ENCODE results near the gene CEP78.
A peak's percentile ranks its signal among the peaks of the same experiment; 100 is the strongest.
"Not testable (repeated sequence)": the region's sequence is repeated elsewhere in the genome, so short reads cannot be mapped to it uniquely, and the experiment has no call there.

Gene CEP78

DNA sequence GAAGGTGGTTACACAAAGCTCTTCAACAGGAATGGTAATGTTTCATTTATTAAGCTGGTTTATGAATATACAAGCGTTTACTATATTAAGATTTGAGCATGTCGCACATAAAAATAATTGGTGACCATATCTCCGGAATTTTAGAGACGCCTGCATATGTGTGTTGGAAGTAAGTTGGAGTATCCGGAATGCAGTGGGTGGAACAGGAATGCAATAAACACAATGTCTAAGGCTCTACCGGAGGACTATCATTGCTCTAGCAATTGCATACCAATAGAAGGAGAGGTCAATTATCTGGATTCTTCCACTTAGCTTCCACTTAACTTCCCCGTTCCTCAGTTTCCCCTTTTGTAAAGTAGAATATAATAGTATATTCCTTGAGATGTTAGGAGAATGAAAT is 1.1 kb upstream of the CEP78 start:
- DNase-seq (ENCODE audit: low spot score), result peak; percentile 56

DNA sequence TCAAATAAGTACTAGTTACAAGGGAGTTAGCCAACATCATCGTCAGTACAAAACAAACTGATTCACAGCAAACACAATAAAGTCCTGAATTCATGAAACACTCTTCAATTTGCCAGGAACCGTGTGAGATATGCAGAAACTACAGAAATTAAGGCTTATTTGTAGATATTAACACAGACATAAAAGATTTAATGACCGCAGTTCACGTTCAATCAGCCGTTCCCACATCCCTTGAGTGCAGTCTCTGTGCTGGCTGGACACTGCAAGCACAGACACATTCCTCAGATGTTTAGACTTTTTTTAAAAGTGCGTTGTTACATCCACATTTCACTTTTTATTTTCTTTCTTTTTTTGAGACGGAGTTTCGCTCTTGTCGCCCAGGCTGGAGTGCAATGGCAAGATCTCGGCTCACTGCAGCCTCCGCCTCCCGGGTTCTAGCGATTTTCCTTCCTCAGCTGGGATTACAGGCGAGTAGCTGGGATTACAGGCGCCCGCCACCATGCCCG is 566 bp upstream of the CEP78 start:
- peak; percentile 61 for DNase-seq (ENCODE audit: low spot score)

DNA sequence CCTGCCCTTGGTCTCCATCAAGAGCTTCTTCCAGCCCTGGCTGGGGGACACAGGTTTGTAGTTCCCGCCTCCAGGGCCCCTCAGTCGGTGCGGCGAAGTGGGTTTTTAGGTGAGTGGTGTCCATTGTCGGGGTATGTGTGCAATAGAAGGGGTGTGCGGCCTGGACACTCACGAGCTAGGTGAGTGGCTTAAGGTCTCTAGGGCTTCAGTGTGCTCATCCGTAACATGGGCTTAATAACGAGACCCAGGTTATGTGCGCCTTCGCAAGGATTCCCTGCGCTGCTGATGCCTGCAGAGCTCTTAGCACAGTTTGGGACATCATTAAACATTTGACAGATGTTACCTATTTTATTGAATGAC is 656 bp downstream of the CEP78 start:
- DNase-seq (ENCODE audit: low spot score), result peak; percentile 43

DNA sequence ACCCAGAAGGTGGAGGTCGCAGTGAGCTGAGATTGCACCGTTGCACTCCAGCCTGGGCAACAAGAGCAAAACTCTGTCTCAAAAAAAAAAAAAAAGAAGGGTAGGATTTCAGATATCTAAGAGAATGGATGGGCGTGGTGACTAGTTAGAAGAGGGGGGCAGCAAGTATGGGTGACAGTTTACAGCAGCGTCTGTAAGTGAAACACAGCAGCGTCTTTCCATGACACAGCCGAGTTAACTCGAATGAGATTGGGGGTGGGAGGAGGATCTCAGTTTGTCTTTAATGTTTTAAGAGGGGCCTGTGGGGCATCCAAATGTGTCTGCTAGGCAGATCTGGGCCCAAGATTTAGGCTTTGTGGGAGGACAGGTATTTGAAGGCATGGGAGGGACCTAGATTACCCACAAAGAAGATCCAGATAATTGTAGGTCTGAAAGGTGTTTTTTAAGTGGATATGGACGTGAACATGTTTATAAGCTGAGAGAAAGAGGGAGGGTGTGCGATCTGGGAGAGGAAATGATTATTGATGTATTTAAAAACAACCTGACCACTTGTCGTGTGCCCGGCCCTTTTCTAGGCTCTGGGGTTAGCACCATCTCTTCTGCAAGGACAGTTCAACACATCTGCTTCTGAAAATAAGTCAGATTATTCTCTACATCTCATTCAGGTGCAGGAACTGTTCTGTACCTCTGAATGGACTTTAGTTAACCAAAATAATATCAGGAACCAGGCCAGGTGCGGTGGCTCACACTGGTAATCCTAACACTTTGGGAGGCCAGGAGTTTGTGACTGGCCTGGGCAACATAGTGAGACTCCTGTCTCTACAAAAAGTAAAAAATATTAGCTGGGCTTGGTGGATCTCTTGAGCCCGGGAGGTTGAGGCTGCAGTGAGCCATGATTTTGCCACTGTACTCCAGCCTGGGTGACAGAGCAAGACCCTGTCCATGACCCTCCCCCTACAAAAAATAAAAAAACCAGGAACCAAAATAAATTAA is 2.5 kb downstream of the CEP78 start:
- DNase-seq (ENCODE audit: low spot score), result no peak

DNA sequence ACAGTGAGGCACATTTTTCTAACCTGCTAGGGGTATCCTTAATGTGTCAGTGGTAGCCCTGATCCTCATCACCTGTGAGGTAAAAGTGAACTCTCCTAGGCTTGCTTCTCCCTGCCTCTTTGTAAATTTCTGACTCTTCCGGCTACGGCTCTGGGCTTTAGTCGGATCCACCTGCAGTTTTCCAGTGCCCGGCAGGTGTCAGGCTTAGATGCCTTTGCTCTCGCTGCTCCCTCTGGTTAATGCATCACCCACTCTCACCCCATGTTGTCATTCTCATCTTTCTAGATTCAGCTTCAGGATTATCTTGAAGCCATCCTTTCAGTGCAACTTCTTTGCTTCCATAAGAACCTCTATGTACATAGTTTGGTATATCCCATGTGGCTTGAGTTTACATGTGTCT is 3.6 kb downstream of the CEP78 start:
- no peak for DNase-seq (ENCODE audit: low spot score)

DNA sequence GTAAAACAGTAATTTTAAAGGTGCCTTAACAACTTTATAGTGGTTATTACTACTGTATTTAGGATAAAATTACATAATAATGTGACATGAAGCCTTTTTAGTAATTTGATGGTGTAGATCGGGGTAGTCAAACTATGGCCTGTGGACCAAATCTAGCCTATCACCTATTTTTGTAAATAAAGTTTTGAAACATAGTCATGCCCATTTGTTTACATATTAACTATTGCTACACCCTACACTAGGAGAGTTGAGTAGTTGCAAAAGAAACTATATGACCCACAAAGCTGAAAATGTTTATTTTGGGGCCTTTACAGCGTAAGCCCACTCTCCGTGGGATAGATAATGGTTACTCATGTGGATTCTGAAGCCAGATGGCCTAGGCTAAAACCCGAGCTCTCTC is 6.2 kb downstream of the CEP78 start:
- DNase-seq (ENCODE audit: low spot score), result no peak

DNA sequence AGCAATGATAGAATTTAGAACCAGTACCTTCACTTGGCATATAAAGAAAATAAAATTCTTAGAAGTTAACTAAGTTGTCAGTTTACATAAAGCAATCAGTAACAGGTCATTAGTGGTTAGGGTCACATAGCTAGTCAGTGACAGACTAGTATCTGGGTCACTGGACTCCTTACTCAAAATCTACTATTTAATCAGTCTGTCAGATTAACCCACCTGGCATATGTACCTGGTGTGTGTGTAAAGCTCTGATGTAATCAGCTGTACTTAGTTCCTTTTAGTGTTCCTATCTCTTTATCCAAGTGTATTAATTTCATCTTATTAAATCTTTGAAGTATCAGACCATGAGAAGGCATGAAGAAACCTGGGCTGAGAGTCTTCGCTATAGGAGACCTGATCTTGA is 7.3 kb downstream of the CEP78 start:
- DNase-seq (ENCODE audit: low spot score), result no peak

DNA sequence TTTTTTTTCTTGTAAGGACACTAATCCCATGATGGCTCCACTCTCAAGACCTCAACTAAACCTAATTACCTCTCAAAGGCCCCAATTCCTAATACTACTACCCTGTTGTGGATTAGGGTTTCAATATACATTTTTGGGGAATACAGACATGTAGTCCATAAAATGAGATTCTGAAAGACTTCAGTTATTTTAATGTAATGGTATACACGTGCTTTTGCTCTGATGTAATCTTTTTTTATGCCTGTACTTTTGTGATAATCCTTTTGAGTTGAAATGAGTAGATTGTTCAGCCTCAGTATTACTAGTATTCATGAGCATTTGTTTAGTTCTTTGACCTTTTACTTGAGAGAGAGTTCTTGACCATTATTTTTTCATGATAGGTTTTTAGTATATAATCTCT is 9.5 kb downstream of the CEP78 start:
- DNase-seq (ENCODE audit: low spot score), result no peak

DNA sequence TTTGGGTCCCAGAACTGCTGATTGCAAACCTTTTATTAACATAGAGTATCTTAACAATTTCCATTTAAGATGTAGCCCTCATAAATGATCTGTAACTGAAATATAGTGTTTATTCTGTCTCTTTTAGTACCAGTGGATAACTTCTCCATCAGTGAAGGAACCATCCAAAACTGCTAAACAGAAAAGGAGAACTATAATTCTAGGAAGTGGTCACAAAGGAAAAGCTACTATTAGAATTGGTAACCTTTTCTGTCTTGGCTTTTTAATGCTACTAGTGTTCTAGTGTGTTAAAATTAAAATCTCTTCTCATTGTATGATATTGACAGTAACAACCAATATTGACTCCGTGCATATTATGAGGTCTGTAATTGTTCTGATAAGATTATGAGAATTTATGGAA is 12.8 kb downstream of the CEP78 start:
- DNase-seq (ENCODE audit: low spot score), result no peak

DNA sequence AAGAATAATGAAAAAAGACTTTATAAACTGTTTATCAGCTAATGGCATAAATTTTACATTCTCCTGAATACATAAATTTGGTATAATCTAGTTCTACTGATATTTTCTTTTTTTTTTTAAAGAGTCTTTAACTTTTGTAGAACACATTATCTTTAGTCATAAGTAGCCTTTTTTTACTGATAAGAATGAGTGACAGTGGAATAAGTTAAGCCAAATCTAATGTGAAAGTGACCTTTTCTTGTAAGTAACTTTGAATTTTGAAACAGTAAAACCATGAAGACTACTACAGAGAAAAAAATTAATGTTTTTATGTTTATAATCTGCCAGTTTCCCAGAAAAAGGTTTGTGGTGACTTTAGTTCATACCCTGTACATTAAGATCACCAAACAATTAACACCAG is 13.7 kb downstream of the CEP78 start:
- no peak for DNase-seq (ENCODE audit: low spot score)

DNA sequence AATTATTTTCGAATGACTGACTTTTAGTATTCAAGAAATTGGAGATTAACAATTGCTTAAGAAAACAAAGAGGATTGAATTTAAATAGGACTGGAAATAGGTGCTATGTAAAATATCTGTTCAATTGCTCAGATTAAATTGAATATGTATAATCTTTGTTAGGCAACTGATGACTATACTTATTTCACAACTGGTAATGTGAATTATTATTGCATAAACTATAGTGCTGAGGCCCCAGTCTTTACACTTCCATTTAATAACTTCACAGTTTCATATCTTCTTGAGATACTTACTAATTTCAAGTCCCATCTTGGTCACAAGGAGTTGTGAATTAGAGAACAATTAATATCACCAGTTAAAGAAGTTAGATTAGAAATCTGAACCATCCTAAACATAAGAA is 16.7 kb downstream of the CEP78 start:
- no peak for DNase-seq (ENCODE audit: low spot score)

DNA sequence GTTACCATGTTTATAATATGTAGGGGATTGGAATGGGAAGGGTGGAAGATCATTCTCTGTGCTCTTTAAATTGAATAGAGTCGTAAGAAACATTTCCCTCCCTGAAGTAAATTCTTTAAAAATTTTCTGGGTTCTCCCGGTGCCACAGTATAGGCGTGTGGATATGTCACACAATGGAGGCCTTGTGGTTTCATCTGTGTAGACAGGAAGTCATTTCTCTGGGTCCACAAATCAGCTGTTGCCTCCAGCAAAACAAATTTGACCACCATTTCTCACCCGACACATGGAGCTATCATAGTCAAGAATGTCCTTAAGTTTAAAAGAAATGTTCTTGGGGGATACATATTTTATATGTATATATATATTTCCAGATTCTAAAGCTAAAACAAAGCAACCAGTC is 17.4 kb downstream of the CEP78 start:
- DNase-seq (ENCODE audit: low spot score), result no peak

DNA sequence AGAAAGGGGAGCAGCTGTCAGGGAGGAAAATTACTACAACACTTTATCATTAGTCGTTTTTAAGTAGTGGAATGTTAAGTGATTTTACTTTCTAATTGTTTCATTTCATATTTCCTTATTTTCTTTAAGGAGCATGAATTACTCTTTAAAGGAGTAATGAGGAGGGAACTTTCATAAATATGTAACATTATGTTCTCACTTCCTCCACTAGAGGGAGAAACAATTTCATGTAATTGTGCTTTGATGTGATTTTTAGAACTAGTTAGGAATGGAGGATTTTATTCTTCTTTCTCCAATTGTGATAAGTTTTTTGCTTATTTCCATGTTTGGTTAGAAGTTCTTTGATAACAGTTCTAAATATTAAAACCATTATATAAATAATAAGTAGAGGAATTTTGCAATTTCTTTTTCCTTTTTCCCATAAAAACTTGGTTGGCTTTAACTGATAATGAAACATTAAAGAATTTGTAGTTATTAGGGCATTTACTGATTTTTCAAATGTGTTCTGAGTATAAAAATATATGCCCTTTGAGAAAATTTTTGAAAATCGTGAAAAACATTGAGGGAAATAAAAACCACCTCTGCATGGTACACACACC is 25.6 kb downstream of the CEP78 start:
- DNase-seq (ENCODE audit: low spot score), result peak; percentile 10

DNA sequence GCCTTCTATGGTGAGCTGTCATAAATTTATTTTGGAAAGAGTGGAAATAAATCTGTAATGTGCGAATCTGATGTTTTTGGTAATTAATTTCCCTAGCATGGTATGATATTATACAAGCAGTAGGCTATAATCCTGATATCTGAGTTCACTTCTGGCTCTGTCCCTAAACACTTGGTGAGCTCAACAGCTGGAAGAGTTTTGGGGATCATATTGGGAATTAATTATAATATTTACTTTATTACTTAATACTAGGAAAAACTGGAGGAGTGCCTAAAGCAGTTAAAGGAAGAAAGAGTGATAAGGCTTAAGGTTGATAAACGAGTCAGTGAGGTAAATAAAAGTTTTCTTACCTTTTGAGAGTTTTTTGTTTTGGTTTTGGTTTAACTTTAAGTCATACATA is 26.8 kb downstream of the CEP78 start:
- DNase-seq (ENCODE audit: low spot score), result no peak

DNA sequence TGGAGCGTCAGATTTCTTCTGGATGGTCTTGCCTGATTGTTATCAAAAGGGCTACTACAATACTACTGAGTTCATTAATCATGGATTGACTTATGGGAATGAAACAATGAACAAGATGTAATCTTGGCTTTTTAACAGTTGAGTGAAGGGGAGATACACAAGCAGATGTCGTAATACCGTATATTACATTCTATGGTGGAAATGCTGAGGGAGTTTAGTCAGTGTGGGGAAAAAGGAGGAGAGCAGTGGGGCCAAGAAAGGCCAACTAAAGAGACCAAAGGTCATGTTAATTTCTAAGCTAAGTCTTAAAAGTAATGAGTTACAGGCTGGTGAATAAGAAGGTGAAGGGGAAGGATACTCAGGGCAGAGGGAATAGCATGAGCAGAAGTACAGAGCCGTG is 32.0 kb downstream of the CEP78 start:
- DNase-seq (ENCODE audit: low spot score), result no peak

DNA sequence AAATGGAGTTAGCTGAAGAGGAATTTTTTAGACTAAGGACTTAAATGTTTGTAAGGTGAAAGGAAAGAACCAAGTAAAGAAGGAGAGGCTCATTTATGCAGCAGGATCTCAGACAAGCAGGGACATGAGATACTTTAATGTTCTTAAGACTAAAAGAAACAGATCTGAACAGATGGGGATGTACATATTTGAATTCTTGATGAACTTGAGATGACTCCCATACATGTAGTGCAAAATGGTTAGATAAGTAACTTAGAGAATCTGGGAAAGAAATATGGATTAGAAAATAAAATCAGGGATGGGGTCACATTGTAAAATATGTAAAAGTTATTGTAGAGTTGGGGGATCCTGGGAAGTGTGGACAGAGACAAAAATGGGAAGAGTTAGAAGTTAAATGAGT is 33.9 kb downstream of the CEP78 start:
- no peak for DNase-seq (ENCODE audit: low spot score)

DNA sequence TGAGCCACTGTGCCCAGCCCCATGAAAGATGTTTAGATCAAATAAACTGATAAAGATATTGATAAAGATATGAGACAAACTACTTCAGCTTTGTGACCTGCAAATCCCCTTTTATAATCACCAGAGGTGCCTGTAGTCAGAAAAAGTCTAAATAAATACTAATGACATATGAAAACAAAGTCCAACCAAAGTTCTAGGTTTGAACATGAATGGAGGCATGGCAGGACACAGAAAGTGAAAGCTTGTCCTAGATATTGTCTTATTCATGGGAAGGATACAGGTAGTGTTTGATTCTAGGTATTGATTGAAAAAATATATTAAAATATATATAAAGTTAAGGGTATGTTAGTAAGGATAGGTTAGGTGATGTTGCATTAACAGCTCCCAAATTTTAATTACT is 36.4 kb downstream of the CEP78 start:
- DNase-seq (ENCODE audit: low spot score), result no peak

DNA sequence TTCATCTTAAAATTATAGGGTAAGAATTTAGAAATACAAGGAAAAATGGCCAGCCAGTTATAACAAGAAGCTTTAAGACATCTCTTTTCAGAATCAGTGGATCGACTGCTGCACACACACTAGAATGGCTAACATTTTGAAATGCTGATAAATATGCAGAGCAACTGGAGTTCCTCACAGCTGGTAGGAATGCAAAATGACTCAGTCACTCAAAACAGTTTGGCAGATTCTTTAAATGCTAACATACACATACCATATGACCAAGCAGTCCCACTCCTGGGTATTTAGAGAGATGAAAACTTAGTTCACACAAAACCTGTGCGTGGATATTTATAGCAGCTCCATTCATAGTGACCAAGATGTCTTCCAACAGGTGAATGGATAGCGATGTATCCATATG is 37.9 kb downstream of the CEP78 start:
- no peak for DNase-seq (ENCODE audit: low spot score)

DNA sequence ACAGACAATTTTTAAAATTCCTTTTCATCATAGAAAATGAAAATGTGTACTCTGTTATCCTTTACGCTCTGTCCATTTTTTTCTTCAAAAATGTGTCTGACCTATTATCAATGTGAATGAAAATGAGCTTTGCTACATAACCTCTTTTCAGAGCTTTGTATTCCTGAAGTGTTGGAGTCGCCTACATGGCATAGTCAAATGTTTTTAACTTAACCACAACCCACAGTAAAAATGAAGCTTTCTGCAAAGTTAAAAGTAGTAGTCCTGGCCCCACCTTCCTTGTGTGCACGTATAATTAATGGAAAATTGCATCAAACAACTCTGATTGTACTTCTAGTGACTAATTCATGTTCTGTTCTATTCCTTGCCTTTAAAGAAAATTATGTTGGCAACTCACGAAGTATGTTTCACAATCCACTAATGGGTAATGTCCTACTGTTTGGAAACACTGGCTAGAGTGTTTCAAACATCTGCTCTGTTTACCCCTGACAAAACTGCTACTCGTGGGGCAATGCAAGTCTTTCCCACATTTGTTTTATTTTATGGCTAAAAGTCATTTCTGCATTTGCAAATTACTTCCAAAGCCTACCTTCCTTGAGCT is 42.4 kb downstream of the CEP78 start:
- peak; percentile 37 for DNase-seq (ENCODE audit: low spot score)

DNA sequence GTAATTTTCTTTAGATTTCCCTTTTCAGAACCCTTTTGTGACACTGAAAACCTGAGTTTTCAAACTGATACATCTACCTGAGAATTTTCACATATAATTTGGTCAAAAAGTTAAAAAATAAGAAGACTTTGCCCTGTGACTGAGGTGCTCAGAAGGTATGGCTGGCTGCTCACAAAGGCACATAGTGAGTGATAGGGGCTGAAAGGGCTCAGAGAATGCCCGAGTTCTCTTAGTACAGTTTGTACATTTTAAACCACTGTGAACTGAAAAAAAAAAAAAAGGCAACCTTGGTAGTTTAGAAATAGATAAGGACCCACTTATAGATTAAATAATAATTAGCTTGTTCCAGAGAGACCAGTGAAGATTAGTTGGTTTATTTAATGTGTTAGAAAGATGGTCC is 42.9 kb downstream of the CEP78 start:
- DNase-seq (ENCODE audit: low spot score), result no peak

DNA sequence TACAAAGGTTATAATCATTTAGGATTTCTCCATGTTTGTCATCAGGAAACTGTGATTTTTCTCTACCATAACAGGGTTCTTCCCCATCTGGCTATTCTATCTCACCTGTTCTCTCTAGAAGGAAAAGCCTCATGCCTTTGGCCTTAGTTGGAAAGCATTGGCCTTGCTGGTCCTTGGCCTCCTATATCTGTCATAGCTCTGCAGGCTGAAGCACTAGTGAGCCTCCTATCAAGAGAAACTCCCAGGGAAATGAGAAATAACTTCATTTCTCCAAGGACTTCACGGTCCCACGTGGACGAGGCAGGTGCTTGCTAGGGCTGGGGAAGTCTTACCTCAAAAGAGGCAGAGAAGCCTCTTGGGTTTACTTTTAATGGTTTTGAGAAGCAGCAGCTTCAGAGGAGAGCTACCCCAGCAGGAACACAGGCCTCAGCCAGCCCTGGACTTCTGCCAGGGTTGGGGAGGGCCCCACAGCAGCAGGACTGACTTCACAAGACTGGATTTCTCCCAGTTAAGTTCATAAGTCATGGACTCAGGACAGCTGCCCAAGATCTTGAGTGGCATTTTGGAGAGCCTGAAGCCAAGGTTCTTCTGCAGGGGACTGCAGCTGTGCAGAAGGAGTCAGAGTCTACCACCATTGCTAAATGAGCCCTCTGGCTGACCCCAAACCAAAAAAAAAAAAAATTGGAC is 45.2 kb downstream of the CEP78 start:
- peak; percentile 47 for DNase-seq (ENCODE audit: low spot score)

DNA sequence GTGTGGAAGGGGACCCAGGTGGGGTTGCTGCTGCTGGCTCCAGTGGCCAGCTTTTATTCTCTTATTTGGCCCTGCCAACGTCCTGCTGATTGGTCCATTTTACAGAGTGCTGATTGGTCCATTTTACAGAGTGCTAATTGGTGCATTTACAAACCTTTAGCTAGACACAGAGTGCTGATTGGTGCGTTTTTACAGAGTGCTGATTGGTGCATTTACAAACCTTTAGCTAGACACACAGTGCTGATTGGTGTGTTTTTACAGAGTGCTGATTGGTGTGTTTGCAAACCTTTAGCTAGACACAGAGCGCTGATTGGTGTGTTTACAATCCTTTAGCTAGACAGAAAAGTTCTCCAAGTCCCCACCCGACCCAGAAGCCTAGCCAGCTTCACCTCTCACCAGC is 48.3 kb downstream of the CEP78 start:
- DNase-seq (ENCODE audit: low spot score), result not testable (repeated sequence)

DNA sequence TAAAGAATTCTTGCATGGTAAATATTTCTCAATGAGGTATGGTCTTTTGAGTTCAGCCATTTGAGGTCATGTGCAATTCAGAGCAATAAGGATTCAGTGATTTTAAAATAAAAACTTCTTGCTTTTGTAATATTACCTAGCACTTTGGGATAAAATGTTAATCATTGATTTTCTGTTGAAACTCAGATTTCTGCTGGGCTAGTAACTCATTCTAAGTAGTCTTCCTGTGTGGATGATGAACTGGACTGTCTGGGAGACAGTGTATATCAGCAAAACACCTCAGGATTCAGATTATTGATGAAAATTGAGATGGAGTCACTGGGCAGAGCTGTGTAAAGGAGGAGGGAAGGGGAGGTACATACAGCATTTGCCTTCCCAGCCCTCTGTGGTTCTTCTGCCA is 50.2 kb downstream of the CEP78 start:
- no peak for DNase-seq (ENCODE audit: low spot score)

Measured in AG08396 (cell line).